Measurements from ENCODE around the gene CCDC50.
A peak's percentile ranks its signal among the peaks of the same experiment; 100 is the strongest.

DNA sequence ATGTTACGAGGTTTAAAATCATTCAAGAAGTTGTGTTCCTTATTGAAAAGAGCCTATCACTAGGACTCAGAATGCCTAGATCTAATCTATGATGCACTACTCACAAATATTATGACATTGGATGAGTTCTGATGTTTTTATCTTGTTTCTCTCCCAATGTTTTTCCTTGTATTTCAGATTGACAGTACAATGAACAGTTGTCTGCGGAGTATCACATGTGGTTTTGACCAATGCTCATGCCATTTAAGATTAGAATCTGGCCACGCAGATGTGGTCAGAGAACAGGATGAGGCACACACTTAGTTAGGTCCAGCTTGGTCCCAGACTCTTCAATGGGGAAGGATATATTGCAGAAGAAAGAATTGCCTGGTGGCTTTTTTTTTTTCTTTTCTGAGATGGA is 25.6 kb upstream of the CCDC50 start:
- no peak for TF ChIP-seq GATA3 (IDR thresholded peaks at IDR 0.05; ENCODE audit: low read depth, low read length)
- peak; percentile 24; the same call in 1 of the 2 replicates for TF ChIP-seq GATA2 (IDR thresholded peaks at IDR 0.05; ENCODE audit: low read depth, low read length)

All from SH-SY5Y (cell line).